ACC112 (cell line): ENCODE data around the gene ZNF236.

Experiments
- H2AFZ ChIP-seq: fragments of 200-600 bp; sonication (generic); one replicate; pipeline ENCODE4 v1.6.0; 2017; ENCODE audit warnings: antibody characterized with exemption, low read length; ENCODE audit not compliant: unreplicated experiment
- H3K27ac ChIP-seq: fragments of 200-600 bp; sonication (generic); 2 replicates; pipeline ENCODE4 v1.5.1; 2014; ENCODE audit warnings: low read depth, mild to moderate bottlenecking, antibody characterized with exemption, low read length, moderate library complexity
- H3K27me3 ChIP-seq: fragments of 200-600 bp; sonication (generic); 2 replicates; pipeline ENCODE4 v1.6.1; 2014; ENCODE audit warnings: mild to moderate bottlenecking, antibody characterized with exemption, low read length, moderate library complexity, mixed read lengths; ENCODE audit not compliant: insufficient read depth
- H3K36me3 ChIP-seq: fragments of 200-600 bp; sonication (generic); 2 replicates; pipeline ENCODE4 v1.6.1; 2016; ENCODE audit warnings: mild to moderate bottlenecking, antibody characterized with exemption, low read length, moderate library complexity, mixed read lengths; ENCODE audit not compliant: insufficient read depth
- H3K4me1 ChIP-seq: fragments of 200-600 bp; sonication (generic); one replicate; pipeline ENCODE4 v1.6.1; 2016; ENCODE audit warnings: low read length, mixed read lengths; ENCODE audit not compliant: insufficient read depth, unreplicated experiment, control insufficient read depth
- H3K4me3 ChIP-seq: fragments of 200-600 bp; sonication (generic); 2 replicates; pipeline ENCODE4 v1.5.1; 2014; ENCODE audit warnings: mild to moderate bottlenecking, low read depth, low read length
- H3K79me2 ChIP-seq: fragments of 200-600 bp; sonication (generic); one replicate; pipeline ENCODE4 v1.6.0; 2016; ENCODE audit warnings: low read length; ENCODE audit not compliant: control insufficient read depth, unreplicated experiment, insufficient read depth

The ZNF236 gene

GRCh38 chr18:76821875-76822505, 367 bp upstream of the ZNF236 start:
- Histone ChIP-seq H3K27ac (peak overlapping the region; percentile 54), H3K4me3 (peak overlapping the region; percentile 96), H2AFZ (peak overlapping the region; percentile 85), H3K27me3 (no peaks in the 10 kb centered on the region), H3K36me3 (no peaks in the 10 kb centered on the region), H3K79me2 (peaks cover 69% of the 10 kb centered on the region), H3K4me1 (peaks cover 12% of the 10 kb centered on the region)

GRCh38 chr18:76823161-76823538, 793 bp downstream of the ZNF236 start:
- Histone ChIP-seq H3K79me2 (peaks cover 74% of the 10 kb centered on the region), H3K36me3 (no peaks in the 10 kb centered on the region), H2AFZ (peak overlapping the region; percentile 76), H3K4me3 (peak overlapping the region; percentile 98), H3K27ac (no peak overlapping the region), H3K4me1 (peaks cover 12% of the 10 kb centered on the region), H3K27me3 (no peaks in the 10 kb centered on the region)

- peak overlapping the region; percentile 25 for H2AFZ ChIP-seq
- H3K4me1 ChIP-seq, result peaks cover 12% of the 10 kb centered on the region
- no peaks in the 10 kb centered on the region for H3K36me3 ChIP-seq
- peak overlapping the region; percentile 98 for H3K4me3 ChIP-seq
- H3K79me2 ChIP-seq, result peaks cover 74% of the 10 kb centered on the region
- no peaks in the 10 kb centered on the region for H3K27me3 ChIP-seq
- H3K27ac ChIP-seq, result no peak overlapping the region
Observed at GRCh38 chr18:76823587-76824011, 1.2 kb downstream of the ZNF236 start.

- H3K79me2 ChIP-seq, result peaks cover 74% of the 10 kb centered on the region
- peak overlapping the region; percentile 98 for H3K4me3 ChIP-seq
Observed at GRCh38 chr18:76824145-76824676, 1.9 kb downstream of the ZNF236 start.

GRCh38 chr18:76824754-76825153, 2.4 kb downstream of the ZNF236 start:
- H3K4me1 ChIP-seq, result peaks cover 12% of the 10 kb centered on the region
- H3K79me2 ChIP-seq, result peaks cover 74% of the 10 kb centered on the region
- H3K27ac ChIP-seq, result no peak overlapping the region
- H3K27me3 ChIP-seq, result no peaks in the 10 kb centered on the region
- H3K4me3 ChIP-seq, result no peak overlapping the region
- no peak overlapping the region for H2AFZ ChIP-seq
- H3K36me3 ChIP-seq, result no peaks in the 10 kb centered on the region

More at GRCh38 chr18:76824145-76824676, 1.9 kb downstream of the ZNF236 start:
- no peaks in the 10 kb centered on the region for H3K27me3 ChIP-seq
- no peaks in the 10 kb centered on the region for H3K36me3 ChIP-seq
- peaks cover 12% of the 10 kb centered on the region for H3K4me1 ChIP-seq
- H3K27ac ChIP-seq, result no peak overlapping the region
- H2AFZ ChIP-seq, result peak overlapping the region; percentile 25

- Histone ChIP-seq H3K27ac (no peak overlapping the region), H3K4me1 (peaks cover 8% of the 10 kb centered on the region), H3K4me3 (no peak overlapping the region), H3K36me3 (0 out of 2 replicates have a peak, but pooled peaks cover 6% of the 10 kb centered on the region), H2AFZ (no peak overlapping the region), H3K79me2 (peaks cover 68% of the 10 kb centered on the region), H3K27me3 (no peaks in the 10 kb centered on the region)
Observed at GRCh38 chr18:76827205-76828200, 5.1 kb downstream of the ZNF236 start.

- H3K79me2 ChIP-seq, result peaks cover 53% of the 10 kb centered on the region
- no peaks in the 10 kb centered on the region for H3K27me3 ChIP-seq
- H3K4me1 ChIP-seq, result peaks cover 3% of the 10 kb centered on the region
Observed at GRCh38 chr18:76834379-76834778, 12.0 kb downstream of the ZNF236 start.

GRCh38 chr18:76835380-76835779, 13.0 kb downstream of the ZNF236 start:
- H3K27me3 ChIP-seq, result no peaks in the 10 kb centered on the region
- no peak overlapping the region for H3K27ac ChIP-seq
- no peak overlapping the region for H2AFZ ChIP-seq
- H3K4me3 ChIP-seq, result no peak overlapping the region
- H3K79me2 ChIP-seq, result peaks cover 56% of the 10 kb centered on the region
- 0 out of 2 replicates have a peak, but pooled peaks cover 6% of the 10 kb centered on the region for H3K36me3 ChIP-seq
- peaks cover 3% of the 10 kb centered on the region for H3K4me1 ChIP-seq

More at GRCh38 chr18:76834379-76834778, 12.0 kb downstream of the ZNF236 start:
- H3K36me3 ChIP-seq, result 0 out of 2 replicates have a peak, but pooled peaks cover 6% of the 10 kb centered on the region
- no peak overlapping the region for H3K27ac ChIP-seq
- no peak overlapping the region for H2AFZ ChIP-seq
- no peak overlapping the region for H3K4me3 ChIP-seq

- Histone ChIP-seq H3K4me1 (peaks cover 3% of the 10 kb centered on the region), H2AFZ (no peak overlapping the region), H3K27me3 (no peaks in the 10 kb centered on the region), H3K4me3 (no peak overlapping the region), H3K27ac (no peak overlapping the region), H3K36me3 (no peaks in the 10 kb centered on the region), H3K79me2 (peaks cover 48% of the 10 kb centered on the region)
Observed at GRCh38 chr18:76837071-76837470, 14.7 kb downstream of the ZNF236 start.

- Histone ChIP-seq H3K4me1 (peaks cover 3% of the 10 kb centered on the region), H3K36me3 (no peaks in the 10 kb centered on the region), H3K4me3 (no peak overlapping the region), H3K79me2 (peaks cover 43% of the 10 kb centered on the region), H3K27ac (no peak overlapping the region), H2AFZ (no peak overlapping the region), H3K27me3 (no peaks in the 10 kb centered on the region)
Observed at GRCh38 chr18:76838182-76838581, 15.8 kb downstream of the ZNF236 start.
